Epithelial cell of proximal tubule (primary cell): ENCODE data around the gene SERPINB10. TPM values are rescaled to one million over a fixed set of nuclear protein-coding genes. Genes with fewer than 3 reads are reported as not detected.

ENCODE experiments used
- DNase-seq: peaks from one replicate; pipeline ENCODE4 v3.0.0-alpha.2; 2011; ENCODE audit warnings: low read depth
- H3K4me3 ChIP-seq: 2 replicates; pipeline ENCODE4 v1.5.1; 2011; ENCODE audit warnings: low read depth, mild to moderate bottlenecking, low read length
- CTCF ChIP-seq: conservative IDR thresholded peaks from 2 replicates; pipeline ENCODE4 v1.5.1; 2012; ENCODE audit warnings: low read depth, mild to moderate bottlenecking, low read length
- total RNA-seq: library from RNA; depleted of rRNA; stranded (reverse); fragments of >200 nt; gene quantifications from 2 replicates; pipeline ENCODE4 v1.2.3, GENCODE V29; 2015

SERPINB10 gene
- total RNA-seq, 1 donor from 2014 or later = 0.98 TPM

DNA sequence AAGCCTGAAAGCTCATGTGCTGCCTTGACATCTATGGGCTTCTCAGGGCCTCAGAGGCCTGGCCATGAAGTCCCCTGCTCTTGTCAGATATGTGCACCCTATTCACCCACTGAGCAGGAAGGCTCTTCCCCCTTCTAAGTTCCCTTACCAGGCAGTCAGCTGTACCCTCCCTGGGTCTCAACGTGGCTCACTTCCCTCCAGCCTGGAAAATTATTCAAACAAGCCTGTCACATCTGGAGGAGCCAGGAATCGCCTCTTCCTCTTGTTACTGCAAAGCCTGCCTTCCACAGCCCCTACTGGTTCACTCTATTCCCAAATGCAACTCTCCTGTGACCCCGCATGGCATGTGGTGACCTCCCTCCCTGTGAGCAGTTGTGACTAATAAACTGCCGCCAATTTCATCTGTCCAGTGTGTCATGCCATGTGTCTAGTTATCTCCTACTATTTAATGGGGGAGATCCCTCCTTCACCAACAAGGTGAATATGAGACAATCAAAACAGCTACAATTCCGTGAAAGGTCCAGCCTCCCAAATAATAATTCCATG, 53.8 kb downstream of the SERPINB10 start:
- no peak for TF ChIP-seq CTCF
- no peak for DNase-seq
- no peak overlapping the region for H3K4me3 ChIP-seq

- no peak overlapping the region for H3K4me3 ChIP-seq
- DNase-seq = no peak
- TF ChIP-seq CTCF = no peak
Measured at GRCh38 chr18:63962137-63962536, 54.4 kb downstream of the SERPINB10 start.

- TF ChIP-seq CTCF = peak; percentile 95
- no peak overlapping the region for H3K4me3 ChIP-seq
- DNase-seq = no peak
Measured at GRCh38 chr18:63963615-63964256, 56.0 kb downstream of the SERPINB10 start.

DNA sequence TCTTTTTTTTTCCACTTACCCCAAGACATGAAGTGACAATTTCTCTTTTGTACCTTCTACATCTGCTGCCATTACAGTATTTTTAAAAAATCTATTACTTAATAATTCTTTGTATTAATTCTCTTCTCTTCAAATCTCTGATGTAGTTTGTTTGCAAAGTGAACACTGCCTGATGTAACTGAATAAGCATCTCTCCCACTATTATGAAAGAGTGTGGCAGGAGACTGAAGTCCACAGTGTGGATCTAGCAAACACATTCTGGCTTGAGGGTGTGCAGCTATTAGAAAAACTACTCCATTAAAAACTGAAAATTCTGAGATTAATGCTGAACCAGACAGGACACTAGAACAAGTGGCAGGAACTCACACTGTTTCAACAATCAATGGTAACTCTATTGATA, 57.1 kb downstream of the SERPINB10 start:
- no peak overlapping the region for H3K4me3 ChIP-seq
- DNase-seq = no peak
- TF ChIP-seq CTCF = no peak

GRCh38 chr18:63965716-63966330, 58.1 kb downstream of the SERPINB10 start:
- H3K4me3 ChIP-seq = no peak overlapping the region
- no peak for DNase-seq
- TF ChIP-seq CTCF = no peak

GRCh38 chr18:63969942-63970808, 62.4 kb downstream of the SERPINB10 start, which contains the start of gene SERPINB8:
SERPINB8 (plus strand) TSS chr18:63970081; CDS start chr18:63978309, 8,228 bp downstream.
- DNase-seq = no peak

More at GRCh38 chr18:63969942-63970808, 62.4 kb downstream of the SERPINB10 start, which contains the start of gene SERPINB8:
- TF ChIP-seq CTCF = no peak
- H3K4me3 ChIP-seq = peak within 1 kb of the TSS; percentile 83
